ENCODE data around the gene ANKRD34C.

GRCh38 chr15:79329171-79329611 lies 46.7 kb downstream of the ANKRD34C start:
- TF ChIP-seq, protein P1, sequence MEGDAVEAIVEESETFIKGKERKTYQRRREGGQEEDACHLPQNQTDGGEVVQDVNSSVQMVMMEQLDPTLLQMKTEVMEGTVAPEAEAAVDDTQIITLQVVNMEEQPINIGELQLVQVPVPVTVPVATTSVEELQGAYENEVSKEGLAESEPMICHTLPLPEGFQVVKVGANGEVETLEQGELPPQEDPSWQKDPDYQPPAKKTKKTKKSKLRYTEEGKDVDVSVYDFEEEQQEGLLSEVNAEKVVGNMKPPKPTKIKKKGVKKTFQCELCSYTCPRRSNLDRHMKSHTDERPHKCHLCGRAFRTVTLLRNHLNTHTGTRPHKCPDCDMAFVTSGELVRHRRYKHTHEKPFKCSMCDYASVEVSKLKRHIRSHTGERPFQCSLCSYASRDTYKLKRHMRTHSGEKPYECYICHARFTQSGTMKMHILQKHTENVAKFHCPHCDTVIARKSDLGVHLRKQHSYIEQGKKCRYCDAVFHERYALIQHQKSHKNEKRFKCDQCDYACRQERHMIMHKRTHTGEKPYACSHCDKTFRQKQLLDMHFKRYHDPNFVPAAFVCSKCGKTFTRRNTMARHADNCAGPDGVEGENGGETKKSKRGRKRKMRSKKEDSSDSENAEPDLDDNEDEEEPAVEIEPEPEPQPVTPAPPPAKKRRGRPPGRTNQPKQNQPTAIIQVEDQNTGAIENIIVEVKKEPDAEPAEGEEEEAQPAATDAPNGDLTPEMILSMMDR (conservative IDR thresholded peaks at IDR 0.05; ENCODE audit: low read depth, low read length): no peak
- no peak for TF ChIP-seq EZH2 (IDR thresholded peaks at IDR 0.05; ENCODE audit: low read length, unreplicated experiment)

Measured in PC-3 (cell line).